OCI-LY3 (cell line): ENCODE data around the gene DRC3.

ENCODE experiments used
- EZH2phosphoT487 ChIP-seq: fragments of 200-600 bp; shearing (Covaris generic); IDR thresholded peaks from 2 replicates; pipeline ENCODE4 v1.6.1; 2018; ENCODE audit warnings: antibody characterized with exemption, mixed run types, low read depth
- TF ChIP-seq, protein P1 (sequence below): fragments of 200-600, 300-600 bp; sonication (generic); IDR thresholded peaks from 2 replicates; pipeline ENCODE4 v1.5.1; 2014; ENCODE audit warnings: antibody characterized with exemption, low read length, low read depth

DNA sequence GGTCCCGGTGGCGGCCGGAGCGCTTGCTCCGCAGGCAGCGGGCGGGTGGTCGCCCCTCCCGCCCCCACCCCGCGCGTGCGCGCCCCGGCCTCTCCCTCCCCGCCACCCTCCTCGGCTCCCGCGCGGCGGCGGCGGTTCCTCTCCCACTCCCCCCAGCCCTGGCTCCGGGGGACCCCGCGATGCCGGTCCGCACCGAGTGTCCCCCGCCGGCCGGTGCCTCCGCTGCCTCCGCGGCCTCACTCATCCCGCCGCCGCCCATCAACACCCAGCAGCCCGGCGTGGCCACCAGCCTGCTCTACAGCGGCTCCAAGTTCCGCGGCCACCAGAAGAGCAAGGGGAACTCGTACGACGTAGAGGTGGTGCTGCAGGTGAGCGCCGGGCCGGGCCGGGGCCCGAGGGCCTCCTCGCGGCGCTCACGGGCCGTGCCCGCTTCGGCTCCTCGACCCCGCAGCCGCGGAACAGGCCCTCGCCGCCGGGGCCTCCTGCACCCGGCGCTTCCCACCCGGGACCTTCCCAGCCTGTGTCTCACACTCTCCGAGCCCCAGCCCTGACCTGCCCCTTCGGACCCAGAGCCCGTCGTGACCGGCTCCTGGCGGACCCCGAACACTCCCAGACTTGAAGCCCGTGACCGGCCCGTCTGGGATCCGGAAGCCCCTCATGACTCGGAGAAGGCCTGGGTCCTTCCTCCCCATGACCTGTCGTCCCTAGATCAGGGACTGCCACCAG, 67.0 kb downstream of the DRC3 start:
- TF ChIP-seq, protein P1, sequence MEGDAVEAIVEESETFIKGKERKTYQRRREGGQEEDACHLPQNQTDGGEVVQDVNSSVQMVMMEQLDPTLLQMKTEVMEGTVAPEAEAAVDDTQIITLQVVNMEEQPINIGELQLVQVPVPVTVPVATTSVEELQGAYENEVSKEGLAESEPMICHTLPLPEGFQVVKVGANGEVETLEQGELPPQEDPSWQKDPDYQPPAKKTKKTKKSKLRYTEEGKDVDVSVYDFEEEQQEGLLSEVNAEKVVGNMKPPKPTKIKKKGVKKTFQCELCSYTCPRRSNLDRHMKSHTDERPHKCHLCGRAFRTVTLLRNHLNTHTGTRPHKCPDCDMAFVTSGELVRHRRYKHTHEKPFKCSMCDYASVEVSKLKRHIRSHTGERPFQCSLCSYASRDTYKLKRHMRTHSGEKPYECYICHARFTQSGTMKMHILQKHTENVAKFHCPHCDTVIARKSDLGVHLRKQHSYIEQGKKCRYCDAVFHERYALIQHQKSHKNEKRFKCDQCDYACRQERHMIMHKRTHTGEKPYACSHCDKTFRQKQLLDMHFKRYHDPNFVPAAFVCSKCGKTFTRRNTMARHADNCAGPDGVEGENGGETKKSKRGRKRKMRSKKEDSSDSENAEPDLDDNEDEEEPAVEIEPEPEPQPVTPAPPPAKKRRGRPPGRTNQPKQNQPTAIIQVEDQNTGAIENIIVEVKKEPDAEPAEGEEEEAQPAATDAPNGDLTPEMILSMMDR, result no peak
- no peak for TF ChIP-seq EZH2phosphoT487
